ENCODE measurements around the gene RGS12. TPM values are rescaled to one million over a fixed set of nuclear protein-coding genes. Genes with fewer than 3 reads are reported as not detected.
A peak's percentile ranks its signal among the peaks of the same experiment; 100 is the strongest.

Gene RGS12
- total and polyA plus RNA-seq, 2 donors (not counting 1 experiment from before 2014, with no cell fraction given) = 3.5 to 13.9 TPM

GRCh38 chr4:3246458-3247398 is 46.1 kb upstream of the RGS12 start:
- Histone ChIP-seq H3K27ac (ENCODE audit: low read length in 2 of 2) (no peak overlapping the region), H4K20me1 (ENCODE audit: control insufficient read depth, insufficient read depth, low read length, poor library complexity, severe bottlenecking) (no peaks in the 10 kb centered on the region), H3K27me3 (replicated peaks in 1 of 4; ENCODE audit: control extremely low read depth in 1 of 4, control insufficient read depth in 3 of 4, insufficient read depth in 4 of 4, low read length in 3 of 4) (no peaks in the 10 kb centered on the region), H2AFZ (ENCODE audit: insufficient read depth, low read depth, low read length, poor library complexity, severe bottlenecking) (no peak overlapping the region), H3K9me3 (ENCODE audit: control extremely low read depth in 1 of 3, control insufficient read depth in 2 of 3, insufficient read depth in 1 of 3, low read length in 2 of 3) (no peaks in the 10 kb centered on the region), H3K79me2 (ENCODE audit: control insufficient read depth, insufficient read depth, low read length) (no peaks in the 10 kb centered on the region), H3K9ac (ENCODE audit: low read length) (no peak overlapping the region), H3K4me1 (ENCODE audit: control insufficient read depth in 2 of 2, insufficient read depth in 2 of 2, low read length in 2 of 2) (no peaks in the 10 kb centered on the region), H3K4me3 (ENCODE audit: control extremely low read depth in 1 of 5, extremely low read depth in 1 of 5, insufficient read depth in 1 of 5, low read depth in 2 of 5, low read length in 4 of 5) (no peak overlapping the region), H3K4me2 (replicated peaks; ENCODE audit: low read depth, low read length, poor library complexity, severe bottlenecking) (no peak overlapping the region), H3K36me3 (replicated peaks in 1 of 2; ENCODE audit: control extremely low read depth in 1 of 2, control insufficient read depth in 1 of 2, extremely low read depth in 1 of 2, insufficient read depth in 2 of 2, low read length in 1 of 2) (peaks cover 0 to 5% of the 10 kb centered on the region in 2 experiments)
- Mint-ChIP-seq H3K4me3 (no peak overlapping the region), H3K9me3 (ENCODE audit: insufficient read depth) (no peaks in the 10 kb centered on the region), H3K27me3 (no peaks in the 10 kb centered on the region), H3K4me1 (peaks cover 1% of the 10 kb centered on the region), H3K27ac (peak overlapping the region; percentile 15)
- no peak for ATAC-seq (ENCODE audit: low read depth)
- TF ChIP-seq, protein P1, sequence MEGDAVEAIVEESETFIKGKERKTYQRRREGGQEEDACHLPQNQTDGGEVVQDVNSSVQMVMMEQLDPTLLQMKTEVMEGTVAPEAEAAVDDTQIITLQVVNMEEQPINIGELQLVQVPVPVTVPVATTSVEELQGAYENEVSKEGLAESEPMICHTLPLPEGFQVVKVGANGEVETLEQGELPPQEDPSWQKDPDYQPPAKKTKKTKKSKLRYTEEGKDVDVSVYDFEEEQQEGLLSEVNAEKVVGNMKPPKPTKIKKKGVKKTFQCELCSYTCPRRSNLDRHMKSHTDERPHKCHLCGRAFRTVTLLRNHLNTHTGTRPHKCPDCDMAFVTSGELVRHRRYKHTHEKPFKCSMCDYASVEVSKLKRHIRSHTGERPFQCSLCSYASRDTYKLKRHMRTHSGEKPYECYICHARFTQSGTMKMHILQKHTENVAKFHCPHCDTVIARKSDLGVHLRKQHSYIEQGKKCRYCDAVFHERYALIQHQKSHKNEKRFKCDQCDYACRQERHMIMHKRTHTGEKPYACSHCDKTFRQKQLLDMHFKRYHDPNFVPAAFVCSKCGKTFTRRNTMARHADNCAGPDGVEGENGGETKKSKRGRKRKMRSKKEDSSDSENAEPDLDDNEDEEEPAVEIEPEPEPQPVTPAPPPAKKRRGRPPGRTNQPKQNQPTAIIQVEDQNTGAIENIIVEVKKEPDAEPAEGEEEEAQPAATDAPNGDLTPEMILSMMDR (IDR thresholded peaks at IDR 0.05) = no peak
- no peak for TF ChIP-seq EZH2 (IDR thresholded peaks at IDR 0.05; ENCODE audit: borderline replicate concordance, insufficient read depth, low read depth, low read length, poor library complexity, severe bottlenecking)
- ChIA-PET CTCF (no interaction called here), POLR2A (no interaction called here)
- 86% methylated on average over 15 of the region's 16 CpGs for WGBS (ENCODE audit: insufficient coverage)
- intact Hi-C loops (cut with micrococcal nuclease) = no loop called here
- DNase-seq = no peak

All from B cell (primary cell).